ENCODE measurements around the gene STH. TPM values are rescaled to one million over a fixed set of nuclear protein-coding genes. Genes with fewer than 3 reads are reported as not detected.

The STH gene
- total and polyA plus RNA-seq, 2 experiments from 2014 or later: 0.55 TPM; not detected in 1

DNA sequence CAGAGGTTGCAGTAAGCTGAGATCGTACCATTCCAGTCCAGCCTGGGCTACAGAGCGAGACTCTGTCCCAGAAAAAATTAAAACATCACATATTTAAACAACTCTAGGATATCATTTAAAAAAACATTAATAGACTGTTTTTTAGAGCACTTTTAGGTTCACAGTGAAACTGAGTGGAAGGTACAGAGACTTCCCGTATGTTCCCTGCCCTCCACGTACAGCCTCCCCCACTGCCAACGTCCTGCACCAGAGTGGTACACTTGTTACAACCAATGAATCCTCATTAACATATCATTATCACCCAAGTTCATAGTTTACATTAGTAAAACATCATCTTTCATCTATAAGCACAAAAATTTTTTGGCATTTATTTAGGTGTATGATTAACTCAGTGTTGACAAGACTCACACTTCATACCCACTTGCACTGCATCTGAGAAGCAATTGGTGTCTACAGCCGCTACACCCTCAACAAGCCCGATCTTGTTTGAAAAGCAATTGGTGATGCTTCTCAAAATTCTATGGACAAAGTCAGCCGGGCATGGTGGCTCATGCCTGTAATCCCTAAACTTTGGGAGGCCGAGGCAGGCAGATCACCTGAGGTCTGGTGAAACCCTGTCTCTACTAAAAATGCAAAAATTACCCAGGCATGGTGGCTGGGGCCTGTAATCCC lies 39.9 kb upstream of the STH start:
- no peaks in the 10 kb centered on the region for H3K36me3 ChIP-seq (ENCODE audit: insufficient read depth)
- Mint-ChIP-seq H3K9me3 (no peaks in the 10 kb centered on the region), H3K4me1 (no peaks in the 10 kb centered on the region), H3K4me3 (no peak overlapping the region), H3K27me3 (ENCODE audit: insufficient read depth, low read depth, poor library complexity) (peaks cover 2% of the 10 kb centered on the region), H3K27ac (no peak overlapping the region), H3K36me3 (ENCODE audit: low read depth) (no peaks in the 10 kb centered on the region)
- no peak for TF ChIP-seq NANOG (IDR thresholded peaks at IDR 0.05; ENCODE audit: borderline replicate concordance)
- TF ChIP-seq, protein P1, sequence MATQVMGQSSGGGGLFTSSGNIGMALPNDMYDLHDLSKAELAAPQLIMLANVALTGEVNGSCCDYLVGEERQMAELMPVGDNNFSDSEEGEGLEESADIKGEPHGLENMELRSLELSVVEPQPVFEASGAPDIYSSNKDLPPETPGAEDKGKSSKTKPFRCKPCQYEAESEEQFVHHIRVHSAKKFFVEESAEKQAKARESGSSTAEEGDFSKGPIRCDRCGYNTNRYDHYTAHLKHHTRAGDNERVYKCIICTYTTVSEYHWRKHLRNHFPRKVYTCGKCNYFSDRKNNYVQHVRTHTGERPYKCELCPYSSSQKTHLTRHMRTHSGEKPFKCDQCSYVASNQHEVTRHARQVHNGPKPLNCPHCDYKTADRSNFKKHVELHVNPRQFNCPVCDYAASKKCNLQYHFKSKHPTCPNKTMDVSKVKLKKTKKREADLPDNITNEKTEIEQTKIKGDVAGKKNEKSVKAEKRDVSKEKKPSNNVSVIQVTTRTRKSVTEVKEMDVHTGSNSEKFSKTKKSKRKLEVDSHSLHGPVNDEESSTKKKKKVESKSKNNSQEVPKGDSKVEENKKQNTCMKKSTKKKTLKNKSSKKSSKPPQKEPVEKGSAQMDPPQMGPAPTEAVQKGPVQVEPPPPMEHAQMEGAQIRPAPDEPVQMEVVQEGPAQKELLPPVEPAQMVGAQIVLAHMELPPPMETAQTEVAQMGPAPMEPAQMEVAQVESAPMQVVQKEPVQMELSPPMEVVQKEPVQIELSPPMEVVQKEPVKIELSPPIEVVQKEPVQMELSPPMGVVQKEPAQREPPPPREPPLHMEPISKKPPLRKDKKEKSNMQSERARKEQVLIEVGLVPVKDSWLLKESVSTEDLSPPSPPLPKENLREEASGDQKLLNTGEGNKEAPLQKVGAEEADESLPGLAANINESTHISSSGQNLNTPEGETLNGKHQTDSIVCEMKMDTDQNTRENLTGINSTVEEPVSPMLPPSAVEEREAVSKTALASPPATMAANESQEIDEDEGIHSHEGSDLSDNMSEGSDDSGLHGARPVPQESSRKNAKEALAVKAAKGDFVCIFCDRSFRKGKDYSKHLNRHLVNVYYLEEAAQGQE (IDR thresholded peaks at IDR 0.05; ENCODE audit: unreplicated experiment): no peak
- TF ChIP-seq CREB1 (CRISPR knock-in tag; IDR thresholded peaks at IDR 0.05; ENCODE audit: low read depth): no peak
- TF ChIP-seq ZNF331 (CRISPR knock-in tag; IDR thresholded peaks at IDR 0.05; ENCODE audit: low read depth): no peak
- TF ChIP-seq POLR2AphosphoS5 (IDR thresholded peaks at IDR 0.05; ENCODE audit: low read depth): no peak
- TF ChIP-seq ZNF114 (CRISPR knock-in tag; IDR thresholded peaks at IDR 0.05): no peak
- no peak for TF ChIP-seq EZH2 (IDR thresholded peaks at IDR 0.05; ENCODE audit: low read depth, unreplicated experiment)
- TF ChIP-seq, protein P2, sequence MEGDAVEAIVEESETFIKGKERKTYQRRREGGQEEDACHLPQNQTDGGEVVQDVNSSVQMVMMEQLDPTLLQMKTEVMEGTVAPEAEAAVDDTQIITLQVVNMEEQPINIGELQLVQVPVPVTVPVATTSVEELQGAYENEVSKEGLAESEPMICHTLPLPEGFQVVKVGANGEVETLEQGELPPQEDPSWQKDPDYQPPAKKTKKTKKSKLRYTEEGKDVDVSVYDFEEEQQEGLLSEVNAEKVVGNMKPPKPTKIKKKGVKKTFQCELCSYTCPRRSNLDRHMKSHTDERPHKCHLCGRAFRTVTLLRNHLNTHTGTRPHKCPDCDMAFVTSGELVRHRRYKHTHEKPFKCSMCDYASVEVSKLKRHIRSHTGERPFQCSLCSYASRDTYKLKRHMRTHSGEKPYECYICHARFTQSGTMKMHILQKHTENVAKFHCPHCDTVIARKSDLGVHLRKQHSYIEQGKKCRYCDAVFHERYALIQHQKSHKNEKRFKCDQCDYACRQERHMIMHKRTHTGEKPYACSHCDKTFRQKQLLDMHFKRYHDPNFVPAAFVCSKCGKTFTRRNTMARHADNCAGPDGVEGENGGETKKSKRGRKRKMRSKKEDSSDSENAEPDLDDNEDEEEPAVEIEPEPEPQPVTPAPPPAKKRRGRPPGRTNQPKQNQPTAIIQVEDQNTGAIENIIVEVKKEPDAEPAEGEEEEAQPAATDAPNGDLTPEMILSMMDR (conservative IDR thresholded peaks at IDR 0.05; ENCODE audit: low read depth in 2 of 2): no peak
- TF ChIP-seq, protein P3, sequence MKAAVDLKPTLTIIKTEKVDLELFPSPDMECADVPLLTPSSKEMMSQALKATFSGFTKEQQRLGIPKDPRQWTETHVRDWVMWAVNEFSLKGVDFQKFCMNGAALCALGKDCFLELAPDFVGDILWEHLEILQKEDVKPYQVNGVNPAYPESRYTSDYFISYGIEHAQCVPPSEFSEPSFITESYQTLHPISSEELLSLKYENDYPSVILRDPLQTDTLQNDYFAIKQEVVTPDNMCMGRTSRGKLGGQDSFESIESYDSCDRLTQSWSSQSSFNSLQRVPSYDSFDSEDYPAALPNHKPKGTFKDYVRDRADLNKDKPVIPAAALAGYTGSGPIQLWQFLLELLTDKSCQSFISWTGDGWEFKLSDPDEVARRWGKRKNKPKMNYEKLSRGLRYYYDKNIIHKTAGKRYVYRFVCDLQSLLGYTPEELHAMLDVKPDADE (IDR thresholded peaks at IDR 0.05): no peak
- no peak overlapping the region for H3K4me3 ChIP-seq
- no peak for ATAC-seq
- no peaks in the 10 kb centered on the region for H4K20me1 ChIP-seq (replicated peaks; ENCODE audit: insufficient read depth)
- no peak for DNase-seq (ENCODE audit: low spot score)
- H3K4me2 ChIP-seq: no peak overlapping the region
- no peaks in the 10 kb centered on the region for H3K27me3 ChIP-seq (ENCODE audit: insufficient read depth)
- no peaks in the 10 kb centered on the region for H3K79me2 ChIP-seq (replicated peaks; ENCODE audit: insufficient read depth)
- no peaks in the 10 kb centered on the region for H3K9me2 ChIP-seq (ENCODE audit: insufficient read depth)
- no peak overlapping the region for H2AFZ ChIP-seq
- H3K4me1 ChIP-seq (ENCODE audit: insufficient read depth): no peaks in the 10 kb centered on the region
- no peak overlapping the region for H3K27ac ChIP-seq (ENCODE audit: low read depth)
- H3F3A ChIP-seq (replicated peaks; ENCODE audit: low read depth): no peaks in the 10 kb centered on the region

Data from GM23338 (cell line).